DMS153 treated with DMSO at 0.1 percent for 48 hours (cell line): ENCODE measurements around the gene NHERF2.

Experiments used
- DNase-seq: peaks from one replicate; lab custom pipeline; 2025; ENCODE audit not compliant: unreplicated experiment; lab: John Stamatoyannopoulos, UW

The NHERF2 gene

DNA sequence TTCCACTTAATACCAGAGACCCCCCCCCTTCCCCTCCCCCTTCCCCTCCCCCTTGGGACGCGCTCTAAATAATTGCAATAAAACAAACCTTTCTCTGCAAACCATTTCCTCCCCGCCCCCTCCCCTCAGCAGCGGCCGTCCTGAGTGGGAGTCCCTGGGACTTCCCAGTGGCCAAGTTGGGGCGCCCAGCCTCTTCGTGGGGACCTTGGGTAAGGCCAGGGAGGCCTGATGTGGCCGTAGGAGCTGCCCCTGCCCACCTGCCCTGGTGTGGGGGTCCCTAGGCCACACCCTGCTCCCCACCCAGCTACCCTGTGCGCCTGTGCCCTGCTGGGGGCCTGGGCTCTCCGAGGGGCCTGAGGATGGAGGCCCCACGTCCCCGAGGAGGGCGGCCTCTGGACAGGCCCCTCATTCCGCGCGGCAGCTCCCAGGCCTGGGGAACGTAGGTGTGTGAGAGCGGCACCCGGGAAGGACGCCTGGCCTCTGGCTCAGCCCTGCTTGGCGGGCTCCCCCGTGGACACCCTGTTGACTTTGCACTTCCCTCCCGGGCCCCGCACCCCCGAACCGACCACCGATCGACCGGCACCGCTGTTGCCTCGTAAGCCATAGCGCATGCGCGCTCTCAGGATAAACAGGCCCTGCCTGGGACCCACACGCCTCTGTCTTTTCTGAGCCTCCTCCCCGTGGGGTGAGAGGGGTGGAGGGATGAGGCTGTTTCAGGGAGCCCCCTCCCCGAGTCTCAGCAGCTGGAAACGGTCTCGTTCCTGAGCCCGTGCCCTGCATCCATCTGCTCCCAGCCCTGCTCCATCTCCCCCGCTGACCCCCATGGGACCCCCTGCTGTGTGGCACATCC lies 11.9 kb downstream of the NHERF2 start:
- no peak for DNase-seq

GRCh38 chr16:2039274-2040031 lies 12.8 kb downstream of the NHERF2 start:
- peak; percentile 55 for DNase-seq

GRCh38 chr16:2040041-2040786 lies 13.5 kb downstream of the NHERF2 start:
- no peak for DNase-seq

DNA sequence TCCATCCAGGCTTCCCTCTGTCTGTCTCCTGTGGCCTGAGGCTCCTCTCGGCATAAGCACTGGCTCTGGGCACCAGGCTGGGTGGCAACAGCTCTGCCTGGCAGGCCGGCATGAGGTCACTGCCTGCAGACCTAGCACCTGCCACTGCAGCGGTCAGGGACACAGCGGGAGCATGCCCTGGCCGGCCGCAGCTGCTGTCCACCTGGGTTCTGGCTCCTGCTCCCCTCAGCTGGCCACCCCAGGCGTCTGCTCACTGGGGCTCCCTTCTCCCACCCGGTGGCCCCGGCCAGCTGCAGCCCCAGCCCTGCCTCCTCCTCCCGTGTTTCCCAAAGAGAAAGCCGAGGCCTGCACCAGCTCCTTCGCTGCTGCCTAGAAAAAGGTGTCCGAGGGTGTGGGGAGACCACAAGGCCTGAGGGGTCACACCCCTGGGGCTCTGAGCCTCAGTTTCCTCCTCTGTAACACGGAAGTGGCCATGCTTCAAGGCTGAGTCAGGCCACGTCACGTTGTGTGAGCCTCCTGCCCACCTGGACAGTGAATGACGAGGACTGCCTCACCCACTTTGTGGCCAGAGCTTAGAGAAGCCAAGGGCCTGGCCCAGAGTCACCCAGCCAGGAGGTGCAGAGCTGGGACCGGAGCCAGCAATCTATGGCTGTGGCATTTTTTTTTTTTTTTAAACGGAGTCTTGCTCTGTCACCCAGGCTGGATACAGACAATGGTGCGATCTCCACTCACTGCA lies 14.3 kb downstream of the NHERF2 start:
- DNase-seq: no peak

- DNase-seq: peak; percentile 86
Measured at GRCh38 chr16:2042171-2042985, 15.7 kb downstream of the NHERF2 start.

- DNase-seq: peak; percentile 67
Measured at GRCh38 chr16:2042986-2043666, 16.4 kb downstream of the NHERF2 start.

- DNase-seq: no peak
Measured at GRCh38 chr16:2043667-2044451, 17.2 kb downstream of the NHERF2 start.

GRCh38 chr16:2044541-2044940 lies 17.8 kb downstream of the NHERF2 start:
- no peak for DNase-seq

GRCh38 chr16:2045965-2046892 lies 19.5 kb downstream of the NHERF2 start:
- DNase-seq: no peak

DNA sequence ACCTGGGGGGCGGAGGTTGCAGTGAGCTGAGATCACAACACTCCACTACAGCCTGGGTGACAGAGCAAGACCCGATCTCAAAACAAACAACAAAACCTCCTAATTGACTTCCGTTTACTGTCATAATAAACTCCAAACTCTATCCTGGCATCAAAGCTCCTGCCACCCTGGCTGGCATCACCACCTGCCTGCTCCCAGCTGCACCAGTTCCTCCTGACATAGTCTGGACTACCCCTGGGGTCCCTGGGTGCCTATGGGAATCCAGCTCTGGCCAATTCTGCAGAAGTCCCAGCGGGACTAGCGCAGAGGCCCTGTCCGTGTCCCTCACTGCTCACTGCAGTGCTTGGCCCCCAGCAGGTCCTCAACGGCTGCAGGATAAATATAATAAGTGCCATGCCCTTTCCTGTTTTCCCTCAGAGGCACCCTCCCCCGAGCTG lies 20.2 kb downstream of the NHERF2 start:
- DNase-seq: peak; percentile 61

GRCh38 chr16:2047330-2048115 lies 20.8 kb downstream of the NHERF2 start, which contains the start of the genes NTHL1 and TSC2:
Gene NTHL1, minus strand, starts transcription at chr16:2047834. Its CDS starts 11 bp downstream, at chr16:2047823.
Gene TSC2, plus strand, starts transcription at chr16:2047985. Its CDS starts 631 bp downstream, at chr16:2048616.
- peak; percentile 91 for DNase-seq

DNA sequence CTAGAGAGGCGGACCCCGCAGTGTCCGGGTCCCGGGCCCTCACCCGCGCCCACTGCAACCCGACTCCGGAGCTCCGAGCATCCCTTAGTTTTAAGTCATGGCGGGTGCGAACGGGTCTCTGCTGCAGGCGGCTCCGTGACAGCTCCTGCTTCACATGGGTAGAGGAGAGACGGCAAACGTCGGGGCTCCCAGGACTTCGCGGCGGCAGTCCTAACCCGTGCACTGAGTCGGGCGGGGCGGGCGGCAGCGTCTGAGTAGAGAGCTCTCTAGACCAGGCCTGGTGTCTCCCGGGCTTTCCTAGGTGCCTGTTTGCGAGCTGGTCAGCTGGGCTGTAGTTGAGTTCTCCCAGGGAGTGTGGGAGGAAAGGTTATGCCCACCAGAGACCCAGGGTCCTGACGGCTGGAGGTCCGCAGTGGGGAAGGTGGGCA lies 21.4 kb downstream of the NHERF2 start:
- no peak for DNase-seq

DNA sequence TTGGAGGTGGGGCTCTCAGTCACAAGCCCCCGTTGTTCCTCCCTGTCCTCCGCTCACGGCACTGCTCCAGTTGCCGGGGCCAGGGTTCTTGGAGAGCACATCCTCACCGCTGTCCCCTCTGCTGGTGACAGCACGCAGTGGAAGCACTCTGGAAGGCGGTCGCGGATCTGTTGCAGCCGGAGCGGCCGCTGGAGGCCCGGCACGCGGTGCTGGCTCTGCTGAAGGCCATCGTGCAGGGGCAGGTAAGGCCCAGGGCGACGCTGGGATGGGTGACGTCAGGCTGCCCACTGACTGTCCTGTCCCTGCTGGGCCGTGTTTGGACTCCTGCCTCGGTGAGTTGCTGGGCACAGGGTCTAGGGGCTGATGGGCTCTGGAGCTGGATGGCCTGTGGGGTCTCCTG lies 26.5 kb downstream of the NHERF2 start:
- no peak for DNase-seq

DNA sequence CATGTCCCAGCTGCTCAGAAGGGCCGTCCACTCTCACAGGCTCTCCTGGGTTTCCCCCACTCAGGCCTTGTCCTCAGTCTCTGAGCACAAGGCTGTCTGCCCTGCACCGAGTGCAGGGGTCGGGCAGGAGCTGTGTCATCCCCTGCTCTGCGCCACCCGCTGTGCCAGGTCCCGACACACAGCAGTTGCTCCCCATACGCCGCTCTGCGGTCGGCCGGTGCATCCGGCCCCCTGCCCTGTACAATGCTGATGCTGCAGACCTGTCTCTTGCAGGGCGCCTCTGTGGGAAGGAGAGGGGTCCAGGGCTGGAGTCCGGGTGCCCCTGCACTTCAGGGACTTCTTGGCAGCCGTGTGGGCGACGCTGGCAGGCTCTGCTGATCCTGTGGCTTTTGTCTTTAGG lies 27.2 kb downstream of the NHERF2 start:
- no peak for DNase-seq

- DNase-seq: peak; percentile 92
Measured at GRCh38 chr16:2054543-2055245, 28.0 kb downstream of the NHERF2 start.

- DNase-seq: no peak
Measured at GRCh38 chr16:2056077-2056476, 29.4 kb downstream of the NHERF2 start.
